Prostate gland (tissue), 2 donors: ENCODE results near the gene LRP3. TPM values are rescaled to one million over a fixed set of nuclear protein-coding genes. Genes with fewer than 3 reads are reported as not detected.
A peak's percentile ranks its signal among the peaks of the same experiment; 100 is the strongest.

Source experiments
- DNase-seq: peaks from one replicate; pipeline ENCODE4 v3.0.0-alpha.2; 2019; ENCODE audit warnings: low spot score
- H3K27ac ChIP-seq, 2 donors: fragments of 200-600 bp; sonication (generic); 2 replicates each; pipeline ENCODE4 v1.5.1; 2017 to 2019
- H3K27me3 ChIP-seq: fragments of 200-600 bp; sonication (generic); replicated peaks from 2 replicates; pipeline ENCODE4 v1.5.1; 2019; ENCODE audit not compliant: insufficient read depth
- H3K36me3 ChIP-seq, 2 donors: fragments of 200-600 bp; sonication (generic); 1 replicate in 1 of 2; 2 replicates in 1 of 2; pipeline versions ENCODE4 v1.5.1 to v1.8.1; 2017 to 2019
- H3K4me1 ChIP-seq: fragments of 200-600 bp; sonication (generic); replicated peaks from 2 replicates; pipeline ENCODE4 v1.5.1; 2019
- H3K4me3 ChIP-seq, 2 donors: fragments of 200-600 bp; sonication (generic); 2 replicates each; pipeline ENCODE4 v1.5.1; 2017 to 2019
- H3K9me3 ChIP-seq: fragments of 200-600 bp; sonication (generic); 2 replicates; pipeline ENCODE4 v1.5.1; 2017
- POLR2A ChIP-seq: fragments of 450-650 bp; IDR thresholded peaks from one replicate; pipeline ENCODE4 v1.6.1; 2016; ENCODE audit warnings: antibody characterized with exemption, mild to moderate bottlenecking
- POLR2AphosphoS5 ChIP-seq: sonication (generic); formaldehyde crosslinking; IDR thresholded peaks from one replicate; pipeline ENCODE4 v1.6.1; 2017; ENCODE audit warnings: antibody characterized with exemption
- WGBS: methylation state at CpG from one replicate; pipeline ENCODE4 v1.1.5; 2018; 5-methylcytosine and 5-hydroxymethylcytosine counted together
- intact Hi-C: fragments of 100-400 bp; cut with DNase I; formaldehyde crosslinking; loops from one replicate; pipeline ENCODE4 v1.14.2; 2022
- total RNA-seq, 2 donors: library from RNA; depleted of rRNA; stranded (reverse); fragments of >200 nt; gene quantifications; one replicate each; pipeline ENCODE4 v1.1.0, GENCODE V29; 2016
- TF ChIP-seq, protein P1 (sequence below), 4 experiments: fragments of 200-600 bp in 2 of 4; fragments of 450-650 bp in 2 of 4; sonication (generic) in 2 of 4; IDR thresholded peaks; 1 replicate in 3 of 4; 2 replicates in 1 of 4; pipeline ENCODE4 v1.5.1; 2016 to 2019; ENCODE audit warnings: antibody characterized with exemption in 4 of 4, mild to moderate bottlenecking in 2 of 4, moderate library complexity in 2 of 4

LRP3 gene
- total RNA-seq, 2 donors from 2014 or later = 63.7 to 64.4 TPM

DNA sequence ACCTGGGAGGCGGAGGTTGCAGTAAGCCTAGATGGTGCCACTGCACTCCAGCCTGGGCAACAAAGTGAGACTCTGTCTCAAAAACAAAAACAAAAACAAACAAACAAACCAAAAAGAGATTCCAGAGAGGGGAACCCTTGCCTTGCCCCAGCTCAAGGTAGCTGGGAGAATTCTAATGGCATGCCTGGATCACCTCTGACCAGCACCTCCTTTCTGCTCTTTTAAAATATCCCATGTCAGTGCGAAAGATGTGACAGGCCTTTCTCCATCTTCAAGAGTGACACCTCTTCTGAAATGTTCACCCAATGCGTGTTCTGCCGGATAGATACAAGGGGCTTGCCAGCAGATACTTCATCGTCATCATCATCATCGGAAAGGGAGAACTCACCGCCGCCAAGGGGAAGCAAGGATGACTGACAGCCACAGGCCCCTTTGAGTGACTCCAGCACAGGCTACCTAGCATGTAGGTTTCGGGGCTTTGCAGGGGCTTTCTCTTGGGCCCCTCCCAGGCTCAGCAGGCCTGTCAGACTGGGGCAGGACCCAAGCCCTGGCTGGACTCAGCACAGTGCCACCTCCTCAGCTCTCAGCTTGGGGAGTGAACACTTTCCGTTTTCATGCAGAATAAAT, 18.9 kb upstream of the LRP3 start:
- intact Hi-C loops = no loop called here

DNA sequence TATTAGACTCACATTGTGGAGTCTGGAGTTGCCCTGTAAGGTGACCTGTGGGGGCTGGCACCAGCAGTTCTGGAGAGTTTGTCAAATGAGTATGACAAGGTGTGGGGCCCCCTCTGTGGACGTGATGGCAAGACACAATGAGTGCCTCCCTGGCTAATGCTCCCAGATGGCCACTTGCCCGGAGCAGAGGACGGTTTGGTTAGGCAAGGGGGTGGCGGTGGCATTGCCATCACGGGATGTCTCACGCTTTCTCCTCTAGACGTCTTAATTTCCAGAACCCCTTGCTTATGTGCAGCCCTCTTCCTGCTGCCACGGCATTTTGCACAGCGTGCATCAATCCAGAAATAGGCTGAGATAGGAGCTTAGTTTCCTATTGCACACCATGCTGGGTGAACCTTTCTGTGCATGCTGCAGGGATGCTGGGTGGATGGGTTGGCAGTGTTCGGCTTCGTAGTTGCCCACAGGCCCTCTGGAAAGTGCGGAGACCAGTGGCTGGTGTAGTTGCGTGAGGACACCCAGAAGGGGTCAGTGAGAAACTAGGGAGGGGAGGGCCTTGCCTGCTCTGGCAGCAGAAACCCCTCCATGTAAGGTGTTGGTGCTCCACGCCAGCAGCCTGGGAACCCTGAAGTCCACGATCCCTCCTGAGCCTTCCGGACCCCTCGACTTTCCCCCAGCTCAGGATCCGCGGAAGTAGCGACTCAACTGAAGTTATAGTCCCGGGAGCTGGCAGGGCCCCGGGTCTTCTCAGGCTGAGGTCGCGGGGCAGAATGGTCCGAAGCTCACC, 18.1 kb upstream of the LRP3 start:
- WGBS = 9% methylated on average over 25 of the region's 25 CpGs
- H3K27me3 ChIP-seq = no peaks in the 10 kb centered on the region
- H3K9me3 ChIP-seq = no peaks in the 10 kb centered on the region
- intact Hi-C loops = no loop called here
- peak overlapping the region; percentile 85 to 88 for H3K27ac ChIP-seq
- no peaks in the 10 kb centered on the region for H3K4me1 ChIP-seq
- TF ChIP-seq, protein P1, sequence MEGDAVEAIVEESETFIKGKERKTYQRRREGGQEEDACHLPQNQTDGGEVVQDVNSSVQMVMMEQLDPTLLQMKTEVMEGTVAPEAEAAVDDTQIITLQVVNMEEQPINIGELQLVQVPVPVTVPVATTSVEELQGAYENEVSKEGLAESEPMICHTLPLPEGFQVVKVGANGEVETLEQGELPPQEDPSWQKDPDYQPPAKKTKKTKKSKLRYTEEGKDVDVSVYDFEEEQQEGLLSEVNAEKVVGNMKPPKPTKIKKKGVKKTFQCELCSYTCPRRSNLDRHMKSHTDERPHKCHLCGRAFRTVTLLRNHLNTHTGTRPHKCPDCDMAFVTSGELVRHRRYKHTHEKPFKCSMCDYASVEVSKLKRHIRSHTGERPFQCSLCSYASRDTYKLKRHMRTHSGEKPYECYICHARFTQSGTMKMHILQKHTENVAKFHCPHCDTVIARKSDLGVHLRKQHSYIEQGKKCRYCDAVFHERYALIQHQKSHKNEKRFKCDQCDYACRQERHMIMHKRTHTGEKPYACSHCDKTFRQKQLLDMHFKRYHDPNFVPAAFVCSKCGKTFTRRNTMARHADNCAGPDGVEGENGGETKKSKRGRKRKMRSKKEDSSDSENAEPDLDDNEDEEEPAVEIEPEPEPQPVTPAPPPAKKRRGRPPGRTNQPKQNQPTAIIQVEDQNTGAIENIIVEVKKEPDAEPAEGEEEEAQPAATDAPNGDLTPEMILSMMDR (IDR thresholded peaks at IDR 0.05) = no peak
- TF ChIP-seq POLR2AphosphoS5 (no peak), POLR2A (no peak)
- peak overlapping the region; percentile 57 to 71 for H3K4me3 ChIP-seq
- H3K36me3 ChIP-seq = no peaks in the 10 kb centered on the region
- DNase-seq = no peak

More for the DNA sequence above, 18.9 kb upstream of the LRP3 start:
- TF ChIP-seq, protein P1 (IDR thresholded peaks at IDR 0.05) = no peak
- no peak for TF ChIP-seq POLR2A
- no peak for TF ChIP-seq POLR2AphosphoS5
- Histone ChIP-seq H3K27me3 (no peaks in the 10 kb centered on the region), H3K27ac (no peak overlapping the region), H3K9me3 (no peaks in the 10 kb centered on the region), H3K36me3 (no peaks in the 10 kb centered on the region), H3K4me1 (no peaks in the 10 kb centered on the region), H3K4me3 (no peak overlapping the region)
- no peak for DNase-seq
- 93% methylated on average over 10 of the region's 10 CpGs for WGBS

DNA sequence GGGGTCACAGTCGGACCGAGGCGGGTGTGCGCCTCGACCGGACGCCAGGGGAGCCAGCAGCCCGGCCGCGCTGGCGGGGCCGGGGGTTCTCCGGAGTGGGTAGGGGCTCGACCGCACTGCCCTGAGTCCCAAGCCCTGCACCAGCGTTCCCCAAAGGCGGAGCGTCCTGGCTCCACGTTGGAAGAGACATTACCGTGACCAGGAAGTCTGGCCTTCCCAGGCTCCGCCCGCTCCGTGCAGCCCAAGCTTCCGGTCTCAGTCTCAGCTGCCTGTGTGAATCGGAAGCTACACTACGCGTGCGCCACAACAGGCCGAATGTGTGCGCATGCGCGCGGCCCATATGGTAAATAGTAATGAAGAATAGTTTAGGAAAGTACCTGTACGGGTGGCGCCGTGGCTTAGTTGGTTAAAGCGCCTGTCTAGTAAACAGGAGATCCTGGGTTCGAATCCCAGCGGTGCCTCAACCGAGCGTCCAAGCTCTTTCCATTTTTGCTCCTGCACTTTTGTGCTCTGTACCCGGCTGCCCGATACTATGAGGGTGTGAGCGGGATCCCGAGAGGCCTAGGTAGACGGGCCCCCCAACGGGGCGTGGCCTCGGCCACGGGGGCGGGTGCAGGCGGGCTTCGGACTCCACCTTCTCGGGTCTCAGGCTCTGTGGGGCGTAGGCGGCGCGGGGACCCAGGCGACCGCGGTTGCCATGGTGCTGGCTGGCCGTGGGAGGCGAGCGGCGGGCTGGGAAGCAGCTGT, 17.3 kb upstream of the LRP3 start:
- intact Hi-C loops = no loop called here

GRCh38 chr19:33177417-33177979, 16.6 kb upstream of the LRP3 start:
- Histone ChIP-seq H3K9me3 (no peaks in the 10 kb centered on the region), H3K36me3 (no peaks in the 10 kb centered on the region), H3K27me3 (no peaks in the 10 kb centered on the region), H3K27ac (peak overlapping the region; percentile 85 to 88), H3K4me1 (no peaks in the 10 kb centered on the region), H3K4me3 (peak overlapping the region; percentile 57 to 71)
- no peak for TF ChIP-seq POLR2AphosphoS5
- TF ChIP-seq, protein P1 (IDR thresholded peaks at IDR 0.05) = peak in 3 of 4 experiments; percentile 32 to 42 (median 35)
- intact Hi-C loops = no loop called here
- DNase-seq = peak; percentile 17
- WGBS = 0% methylated on average over 15 of the region's 38 CpGs

More for the DNA sequence above, 17.3 kb upstream of the LRP3 start:
- no peaks in the 10 kb centered on the region for H3K27me3 ChIP-seq
- no peaks in the 10 kb centered on the region for H3K4me1 ChIP-seq
- H3K9me3 ChIP-seq = no peaks in the 10 kb centered on the region
- no peaks in the 10 kb centered on the region for H3K36me3 ChIP-seq
- H3K27ac ChIP-seq = peak overlapping the region; percentile 85 to 88
- TF ChIP-seq POLR2AphosphoS5 = peak; percentile 100
- peak; percentile 78 for TF ChIP-seq POLR2A
- TF ChIP-seq, protein P1 (IDR thresholded peaks at IDR 0.05) = peak in 2 of 4 experiments; percentile 37 to 44
- WGBS = under 1% methylated on average over 61 of the region's 65 CpGs
- H3K4me3 ChIP-seq = peak overlapping the region; percentile 57 to 71
- peak; percentile 96 for DNase-seq
